HTR-8/SVneo (cell line): Measurements from ENCODE around the gene ELOB.

Source experiments
- DNase-seq: peaks from one replicate; pipeline ENCODE4 v3.0.0; 2011; ENCODE audit warnings: low spot score, mixed read lengths; ENCODE audit not compliant: insufficient read length
- FAIRE-seq: peaks from 2 replicates; lab custom pipeline; 2011; peaks lifted over from hg19 to GRCh38; lab: Jason Lieb, UNC

The ELOB gene

GRCh38 chr16:2752850-2753732 lies 24.0 kb downstream of the ELOB start:
- peak; percentile 73 for DNase-seq
- no peak for FAIRE-seq

- peak; percentile 49 for FAIRE-seq
Observed at GRCh38 chr16:2752035-2752849, 24.8 kb downstream of the ELOB start, which contains the start of gene SRRM2. SRRM2 (plus strand) TSS chr16:2752638; CDS start chr16:2756365, 3,727 bp downstream.

GRCh38 chr16:2751577-2752034 lies 25.5 kb downstream of the ELOB start:
- FAIRE-seq (no peak), DNase-seq (peak; percentile 78)

More at GRCh38 chr16:2752035-2752849, 24.8 kb downstream of the ELOB start, which contains the start of gene SRRM2:
- peak; percentile 96 for DNase-seq

- FAIRE-seq (no peak), DNase-seq (no peak)
Observed at GRCh38 chr16:2749936-2750335, 27.1 kb downstream of the ELOB start.

GRCh38 chr16:2749476-2749875 lies 27.6 kb downstream of the ELOB start:
- no peak for FAIRE-seq
- no peak for DNase-seq

GRCh38 chr16:2748757-2749455 lies 28.2 kb downstream of the ELOB start:
- DNase-seq (no peak), FAIRE-seq (no peak)

GRCh38 chr16:2745961-2746360 lies 31.1 kb downstream of the ELOB start:
- DNase-seq (no peak), FAIRE-seq (no peak)

- no peak for FAIRE-seq
- DNase-seq, result no peak
Observed at GRCh38 chr16:2745116-2745890, 31.8 kb downstream of the ELOB start.

GRCh38 chr16:2744711-2745110 lies 32.4 kb downstream of the ELOB start:
- DNase-seq (no peak), FAIRE-seq (no peak)

GRCh38 chr16:2743007-2743810 lies 33.9 kb downstream of the ELOB start:
- FAIRE-seq (no peak), DNase-seq (no peak)

GRCh38 chr16:2742323-2743006 lies 34.6 kb downstream of the ELOB start:
- FAIRE-seq (no peak), DNase-seq (no peak)

GRCh38 chr16:2741168-2741567 lies 35.9 kb downstream of the ELOB start:
- no peak for DNase-seq
- FAIRE-seq, result no peak

- FAIRE-seq, result no peak
Observed at GRCh38 chr16:2740476-2740875, 36.6 kb downstream of the ELOB start.

GRCh38 chr16:2739625-2740430 lies 37.3 kb downstream of the ELOB start:
- DNase-seq (no peak), FAIRE-seq (no peak)

More at GRCh38 chr16:2740476-2740875, 36.6 kb downstream of the ELOB start:
- DNase-seq, result no peak

- no peak for DNase-seq
- FAIRE-seq, result no peak
Observed at GRCh38 chr16:2738615-2739014, 38.5 kb downstream of the ELOB start.

GRCh38 chr16:2737895-2738418 lies 39.1 kb downstream of the ELOB start:
- FAIRE-seq, result no peak
- DNase-seq, result no peak

GRCh38 chr16:2737238-2737605 lies 39.9 kb downstream of the ELOB start:
- FAIRE-seq, result no peak

More at GRCh38 chr16:2737238-2737605, 39.9 kb downstream of the ELOB start:
- DNase-seq, result no peak
